ENCODE measurements around the gene MDC1. TPM values are rescaled to one million over a fixed set of nuclear protein-coding genes. Genes with fewer than 3 reads are reported as not detected.

The MDC1 gene
- total RNA-seq, 1 experiment from 2014 or later, result 53.4 TPM

- POLR2A ChIA-PET (ENCODE audit: low non-redundant PET), result no interaction called here
Observed at GRCh38 chr6:30684386-30685156, 32.5 kb downstream of the MDC1 start.

GRCh38 chr6:30683980-30684338, 33.1 kb downstream of the MDC1 start:
- Histone ChIP-seq H3K4me1 (ENCODE audit: insufficient read depth, low read length, poor library complexity, severe bottlenecking) (peaks cover 48% of the 10 kb centered on the region), H3K27ac (ENCODE audit: low read depth, low read length, poor library complexity, severe bottlenecking) (peak overlapping the region; percentile 80), H3K9me3 (ENCODE audit: low read depth, low read length, poor library complexity, severe bottlenecking) (no peaks in the 10 kb centered on the region), H3K4me3 (ENCODE audit: low read depth, low read length, poor library complexity, severe bottlenecking) (peak overlapping the region; percentile 88), H3K36me3 (ENCODE audit: insufficient read depth, low read length, poor library complexity, severe bottlenecking) (no peaks in the 10 kb centered on the region), H3K27me3 (replicated peaks; ENCODE audit: insufficient read depth, low read depth, low read length, poor library complexity) (no peaks in the 10 kb centered on the region)
- BruUV-seq (replicated peaks), result no TSS peak
- intact Hi-C loops (cut with micrococcal nuclease; ENCODE audit: unreplicated experiment), result no loop called here
- no peak for TF ChIP-seq CTCF (conservative IDR thresholded peaks at IDR 0.05; ENCODE audit: low read depth, low read length)
- no peak for TF ChIP-seq EZH2 (IDR thresholded peaks at IDR 0.05; ENCODE audit: borderline replicate concordance, low read depth, low read length, poor library complexity, severe bottlenecking)
- POLR2A ChIA-PET (ENCODE audit: low non-redundant PET), result no interaction called here
- CTCF ChIA-PET, result interaction anchor here (1.7 kb wide), 1 partner anchor 47 kb away, joined by 5 read pairs; no protein-coding TSS in a partner anchor
- no peak for DNase-seq (ENCODE audit: low spot score)

More at GRCh38 chr6:30684386-30685156, 32.5 kb downstream of the MDC1 start:
- CTCF ChIA-PET, result no interaction called here
- BruUV-seq (replicated peaks), result no TSS peak
- Histone ChIP-seq H3K9me3 (ENCODE audit: low read depth, low read length, poor library complexity, severe bottlenecking) (no peaks in the 10 kb centered on the region), H3K27ac (ENCODE audit: low read depth, low read length, poor library complexity, severe bottlenecking) (peak overlapping the region; percentile 80), H3K36me3 (ENCODE audit: insufficient read depth, low read length, poor library complexity, severe bottlenecking) (no peaks in the 10 kb centered on the region), H3K4me3 (ENCODE audit: low read depth, low read length, poor library complexity, severe bottlenecking) (peak overlapping the region; percentile 88), H3K4me1 (ENCODE audit: insufficient read depth, low read length, poor library complexity, severe bottlenecking) (peaks cover 51% of the 10 kb centered on the region), H3K27me3 (replicated peaks; ENCODE audit: insufficient read depth, low read depth, low read length, poor library complexity) (no peaks in the 10 kb centered on the region)
- intact Hi-C loops (cut with micrococcal nuclease; ENCODE audit: unreplicated experiment), result no loop called here
- TF ChIP-seq EZH2 (IDR thresholded peaks at IDR 0.05; ENCODE audit: borderline replicate concordance, low read depth, low read length, poor library complexity, severe bottlenecking) (no peak), CTCF (conservative IDR thresholded peaks at IDR 0.05; ENCODE audit: low read depth, low read length) (no peak)
- DNase-seq (ENCODE audit: low spot score), result no peak

- Histone ChIP-seq H3K36me3 (ENCODE audit: insufficient read depth, low read length, poor library complexity, severe bottlenecking) (no peaks in the 10 kb centered on the region), H3K27ac (ENCODE audit: low read depth, low read length, poor library complexity, severe bottlenecking) (peak overlapping the region; percentile 80), H3K4me3 (ENCODE audit: low read depth, low read length, poor library complexity, severe bottlenecking) (peak overlapping the region; percentile 88), H3K9me3 (ENCODE audit: low read depth, low read length, poor library complexity, severe bottlenecking) (no peaks in the 10 kb centered on the region), H3K27me3 (replicated peaks; ENCODE audit: insufficient read depth, low read depth, low read length, poor library complexity) (no peaks in the 10 kb centered on the region), H3K4me1 (ENCODE audit: insufficient read depth, low read length, poor library complexity, severe bottlenecking) (peaks cover 48% of the 10 kb centered on the region)
- BruUV-seq (replicated peaks), result no TSS peak
- ChIA-PET POLR2A (ENCODE audit: low non-redundant PET) (interaction anchor here (0.6 kb wide), 1 partner anchor 1053 kb away, joined by 3 read pairs; the partner anchor contains the start of gene CLIC1), CTCF (interaction anchor here (1.7 kb wide), 1 partner anchor 47 kb away, joined by 5 read pairs; no protein-coding TSS in a partner anchor)
- intact Hi-C loops (cut with micrococcal nuclease; ENCODE audit: unreplicated experiment), result no loop called here
- TF ChIP-seq CTCF (conservative IDR thresholded peaks at IDR 0.05; ENCODE audit: low read depth, low read length) (no peak), EZH2 (IDR thresholded peaks at IDR 0.05; ENCODE audit: borderline replicate concordance, low read depth, low read length, poor library complexity, severe bottlenecking) (no peak)
- no peak for DNase-seq (ENCODE audit: low spot score)
Observed at GRCh38 chr6:30683183-30683979, 33.7 kb downstream of the MDC1 start.

Data from A673 (cell line).